Measurements from ENCODE around the gene HAO1. TPM values are rescaled to one million over a fixed set of nuclear protein-coding genes. Genes with fewer than 3 reads are reported as not detected.

HAO1 gene
- total and polyA plus RNA-seq, 2 of the 4 experiments (the other 2 are of a cell fraction): not detected

DNA sequence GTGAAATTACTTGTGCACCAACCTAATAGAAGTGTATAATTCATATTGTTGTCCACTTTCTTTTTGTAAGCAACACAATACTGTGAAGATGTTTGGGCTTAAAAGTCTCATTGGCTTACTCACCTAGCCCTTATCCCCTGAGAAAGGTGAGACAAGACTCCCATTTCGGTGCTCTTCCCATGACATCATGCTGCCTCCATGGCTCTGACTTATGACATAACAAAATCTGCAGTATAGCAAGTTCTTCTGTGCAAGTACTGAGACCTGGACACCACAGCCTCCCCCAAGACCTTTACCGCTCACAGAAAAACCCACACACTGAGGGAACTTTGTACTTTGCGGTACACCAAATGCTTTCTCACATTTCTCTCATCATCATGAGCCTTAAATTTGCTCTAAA is 50.5 kb downstream of the HAO1 start:
- no peak overlapping the region for H3K9ac ChIP-seq (ENCODE audit: low read depth, low read length)
- H2BK5ac ChIP-seq (ENCODE audit: low read depth, low read length, poor library complexity, severe bottlenecking): no peak overlapping the region
- in situ Hi-C loops (cut with MboI; ENCODE audit: low sequenced_read_pairs): no loop called here
- ATAC-seq (ENCODE audit: low read depth): no peak
- H3K4me1 ChIP-seq (ENCODE audit: control insufficient read depth, insufficient read depth, low read length): no peaks in the 10 kb centered on the region
- intact Hi-C loops (cut with micrococcal nuclease): no loop called here
- H2BK20ac ChIP-seq (ENCODE audit: low read depth, low read length): no peak overlapping the region
- H4K20me1 ChIP-seq (ENCODE audit: insufficient read depth, low read length): no peaks in the 10 kb centered on the region
- H4K91ac ChIP-seq (ENCODE audit: insufficient read depth, low read depth, low read length): no peak overlapping the region
- H4K8ac ChIP-seq (ENCODE audit: low read depth in 2 of 2, low read length in 2 of 2): no peak overlapping the region
- H3K23ac ChIP-seq (ENCODE audit: low read depth, low read length): no peak overlapping the region
- H3K27me3 ChIP-seq (ENCODE audit: control insufficient read depth, insufficient read depth, low read length): no peaks in the 10 kb centered on the region
- H3K27ac ChIP-seq (ENCODE audit: insufficient read depth, low read length): no peak overlapping the region
- no peak overlapping the region for H2BK15ac ChIP-seq (ENCODE audit: low read depth, low read length)
- no peak overlapping the region for H3K14ac ChIP-seq (replicated peaks; ENCODE audit: low read depth, low read length)
- no TSS peak for BruUV-seq (replicated peaks)
- no peaks in the 10 kb centered on the region for H3K36me3 ChIP-seq (ENCODE audit: control insufficient read depth, insufficient read depth, low read length)
- H3K79me1 ChIP-seq (ENCODE audit: low read depth in 1 of 2, low read length in 2 of 2): no peaks in the 10 kb centered on the region
- H3K4ac ChIP-seq (ENCODE audit: low read depth, low read length): no peak overlapping the region
- no peak overlapping the region for H2AFZ ChIP-seq (replicated peaks; ENCODE audit: low read length, poor library complexity)
- no peak overlapping the region for H2BK120ac ChIP-seq (ENCODE audit: low read depth, low read length)
- dilution Hi-C loops (cut with HindIII; ENCODE audit: low sequenced_read_pairs, unreplicated experiment): no loop called here
- H3K9me3 ChIP-seq (ENCODE audit: control insufficient read depth, insufficient read depth, low read length): no peaks in the 10 kb centered on the region
- H2AK5ac ChIP-seq (ENCODE audit: low read depth, low read length): no peak overlapping the region
- WGBS, 2 experiments (ENCODE audit: extremely low coverage in 2 of 2, insufficient read length in 1 of 2): 100% methylated on average over 1 of the region's 3 CpGs; no CpG with 5 or more reads in 1 of the 2 experiments
- ChIA-PET POLR2A (ENCODE audit: unreplicated experiment) (no interaction called here), CTCF (no interaction called here)
- no peak overlapping the region for H3K4me3 ChIP-seq (ENCODE audit: insufficient read depth, low read depth, low read length)
- no peak overlapping the region for H3K18ac ChIP-seq (ENCODE audit: low read depth, low read length)
- no peak overlapping the region for H4K5ac ChIP-seq (ENCODE audit: low read depth, low read length)
- H2AK9ac ChIP-seq (replicated peaks; ENCODE audit: low read depth, low read length, poor library complexity): no peak overlapping the region
- DNase-seq: no peak
- no peak for TF ChIP-seq RCOR1 (IDR thresholded peaks at IDR 0.05; ENCODE audit: insufficient replicate concordance, low read length)
- no peaks in the 10 kb centered on the region for H3K9me1 ChIP-seq (ENCODE audit: insufficient read depth, low read length)
- no peak overlapping the region for H3K56ac ChIP-seq (ENCODE audit: extremely low read depth, insufficient read depth, low read length)
- no peak overlapping the region for H3K4me2 ChIP-seq (ENCODE audit: low read depth, low read length)

All from IMR-90 (cell line).